Endothelial cell of umbilical vein (primary cell): Measurements from ENCODE around the gene LARGE1. TPM values are rescaled to one million over a fixed set of nuclear protein-coding genes. Genes with fewer than 3 reads are reported as not detected.

Source experiments
- BruUV-seq: library from RNA; stranded (reverse); fragments of 400-500 nt; replicated peaks from 2 replicates; lab custom pipeline; 2021; lab: Mats Ljungman, UMichigan
- CTCF ChIA-PET: fragments of 300-600, 350-600 bp; sonication (Branson Sonifier 250); formaldehyde crosslinking; loops from one replicate; lab custom pipeline; 2021; ENCODE audit warnings: antibody characterized with exemption, inconsistent platforms; lab: Charles Lee
- POLR2A ChIA-PET: fragments of 300-600, 350-600 bp; sonication (Branson Sonifier 250); formaldehyde crosslinking; loops from one replicate; lab custom pipeline; 2021; ENCODE audit warnings: antibody characterized with exemption, inconsistent platforms; lab: Charles Lee
- DNase-seq: peaks from one replicate; pipeline ENCODE4 v3.0.0-alpha.2; 2011; ENCODE audit warnings: low read depth, low spot score
- FAIRE-seq: peaks from 2 replicates; lab custom pipeline; 2011; peaks lifted over from hg19 to GRCh38; lab: Jason Lieb, UNC
- H2AFZ ChIP-seq: 2 replicates; pipeline ENCODE4 v1.6.0; 2012; ENCODE audit warnings: low read depth, low read length, control low read depth, inconsistent platforms
- H3K27ac ChIP-seq: 2 replicates; pipeline ENCODE4 v1.5.1; 2011; ENCODE audit warnings: low read depth, mild to moderate bottlenecking, control low read depth, low read length, moderate library complexity; ENCODE audit not compliant: insufficient read depth
- H3K27me3 ChIP-seq, 2 experiments: 2 replicates each; pipeline versions ENCODE4 v1.6.0 to v1.6.1; 2011; ENCODE audit warnings: low read length in 2 of 2, mixed read lengths in 1 of 2; ENCODE audit not compliant: control insufficient read depth in 2 of 2, insufficient read depth in 2 of 2
- H3K36me3 ChIP-seq, 2 experiments: 2 replicates in 1 of 2; 3 replicates in 1 of 2; pipeline ENCODE4 v1.5.1; 2011; ENCODE audit warnings: low read length in 2 of 2, mild to moderate bottlenecking in 1 of 2, moderate library complexity in 1 of 2; ENCODE audit not compliant: control insufficient read depth in 2 of 2, insufficient read depth in 2 of 2; ENCODE audit errors: extremely low read depth in 1 of 2
- H3K4me1 ChIP-seq: 3 replicates; pipeline ENCODE4 v1.5.1; 2011; ENCODE audit warnings: mild to moderate bottlenecking, low read length; ENCODE audit not compliant: control insufficient read depth, insufficient read depth; ENCODE audit errors: extremely low read depth
- H3K4me2 ChIP-seq: 2 replicates; pipeline ENCODE4 v1.6.1; 2011; ENCODE audit warnings: low read length, control low read depth, mixed read lengths; ENCODE audit not compliant: insufficient read depth
- H3K4me3 ChIP-seq, 3 experiments: fragments of 200-600 bp in 1 of 3; sonication (generic), shearing (Covaris generic) in 1 of 3; replicated peaks in 1 of 3; 2 replicates each; pipeline ENCODE4 v1.5.1; 2011 to 2016; ENCODE audit warnings: control low read depth in 3 of 3, low read length in 3 of 3, mild to moderate bottlenecking in 2 of 3, inconsistent platforms in 1 of 3, low read depth in 1 of 3, moderate library complexity in 1 of 3; ENCODE audit not compliant: insufficient read depth in 1 of 3
- H3K79me2 ChIP-seq: 2 replicates; pipeline ENCODE4 v1.6.0; 2012; ENCODE audit warnings: low read length, inconsistent platforms; ENCODE audit not compliant: control insufficient read depth, insufficient read depth
- H3K9ac ChIP-seq: replicated peaks from 2 replicates; pipeline ENCODE3; 2011; ENCODE audit warnings: low read length, control low read depth; ENCODE audit not compliant: insufficient read depth; ENCODE audit errors: extremely low read depth
- H3K9me1 ChIP-seq: replicated peaks from 3 replicates; pipeline ENCODE4 v1.6.0; 2011; ENCODE audit warnings: mild to moderate bottlenecking, low read length; ENCODE audit not compliant: control insufficient read depth, insufficient read depth; ENCODE audit errors: extremely low read depth
- H3K9me3 ChIP-seq: replicated peaks from 2 replicates; pipeline ENCODE4 v1.5.1; 2012; ENCODE audit warnings: low read length, inconsistent platforms; ENCODE audit not compliant: control insufficient read depth, insufficient read depth
- H4K20me1 ChIP-seq: replicated peaks from 2 replicates; pipeline ENCODE3; 2011; ENCODE audit warnings: mild to moderate bottlenecking, low read length; ENCODE audit not compliant: control insufficient read depth, insufficient read depth; ENCODE audit errors: extremely low read depth
- FOS ChIP-seq: IDR thresholded peaks from 2 replicates; pipeline ENCODE4 v1.6.1; 2011; ENCODE audit warnings: mild to moderate bottlenecking, low read length, moderate library complexity, borderline replicate concordance; ENCODE audit not compliant: insufficient read depth
- GATA2 ChIP-seq: IDR thresholded peaks from 2 replicates; pipeline ENCODE4 v1.7.0; 2011; ENCODE audit warnings: low read depth, mild to moderate bottlenecking, moderate library complexity, mixed read lengths, low read length; ENCODE audit not compliant: insufficient read length, insufficient read depth
- JUN ChIP-seq: IDR thresholded peaks from 2 replicates; pipeline ENCODE4 v1.6.1; 2011; ENCODE audit warnings: borderline replicate concordance, low read depth; ENCODE audit not compliant: insufficient read length, insufficient read depth
- POLR2A ChIP-seq: IDR thresholded peaks from 2 replicates; pipeline ENCODE4 v1.6.1; 2012; ENCODE audit warnings: low read depth, mild to moderate bottlenecking, control low read depth, low read length
- dilution Hi-C: fragments of 300-500 bp; cut with MboI; formaldehyde crosslinking; loops from one replicate; pipeline ENCODE4 v1.15.0; 2019; ENCODE audit warnings: low sequenced_read_pairs; ENCODE audit not compliant: extremely low pct_ligation_motif_present
- intact Hi-C: fragments of 100-400 bp; cut with micrococcal nuclease; formaldehyde crosslinking; loops from one replicate; pipeline ENCODE4 v1.10.0; 2022
- polyA plus RNA-seq, 4 experiments: library from polyadenylated mRNA; depleted of rRNA in 3 of 4; stranded (reverse) in 3 of 4; unstranded in 1 of 4; fragments of >200 nt; gene quantifications; 2 replicates each; pipeline versions ENCODE4 v1.2.1 to v1.2.3, GENCODE V29; 2011 to 2012; ENCODE audit warnings: missing spikeins in 1 of 4
- total RNA-seq: library from RNA; stranded (reverse); gene quantifications from 2 replicates; pipeline ENCODE4 v1.2.3, GENCODE V29; 2021
- TF ChIP-seq, protein P1 (sequence below), 2 donors: IDR thresholded peaks; 1 replicate in 1 of 2; 2 replicates in 1 of 2; pipeline ENCODE4 v1.5.1; 2011; ENCODE audit warnings: low read length in 2 of 2, mild to moderate bottlenecking in 2 of 2, moderate library complexity in 2 of 2, control low read depth in 1 of 2, inconsistent platforms in 1 of 2, low read depth in 1 of 2; ENCODE audit not compliant: insufficient read depth in 1 of 2; ENCODE audit errors: extremely low read depth in 1 of 2
- TF ChIP-seq, protein P2 (sequence below): IDR thresholded peaks from 2 replicates; pipeline ENCODE4 v1.6.1; 2011; ENCODE audit not compliant: insufficient read depth, insufficient read length

LARGE1 gene
- total and polyA plus RNA-seq, 2 donors (not counting 3 experiments of a cell fraction or from before 2014, with no cell fraction given), result 0.95 to 4.4 TPM

DNA sequence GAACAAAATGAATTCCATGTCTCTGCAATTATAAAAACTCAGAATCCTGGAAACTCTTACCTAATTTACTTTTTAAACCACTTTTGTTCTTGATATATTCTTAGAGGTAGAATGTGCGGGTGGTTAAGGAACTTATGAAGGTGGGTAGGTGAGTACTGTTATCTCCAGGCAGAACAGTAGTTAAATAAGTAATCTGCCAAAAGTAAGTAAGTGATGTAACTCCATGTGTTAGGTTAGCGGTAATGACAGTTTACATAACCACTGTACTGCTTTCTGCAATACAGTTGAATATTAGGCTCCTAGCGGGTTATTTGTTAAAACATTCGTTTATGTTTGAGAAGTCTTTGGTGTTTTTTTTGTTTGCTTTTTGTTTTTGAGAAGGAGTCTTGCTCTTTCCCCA lies 7.1 kb downstream of the LARGE1 start:
- H2AFZ ChIP-seq, result no peak overlapping the region
- CTCF ChIA-PET, result no interaction called here
- H4K20me1 ChIP-seq, result no peaks in the 10 kb centered on the region
- no peaks in the 10 kb centered on the region for H3K9me1 ChIP-seq
- no peaks in the 10 kb centered on the region for H3K27me3 ChIP-seq
- dilution Hi-C loops (no loop called here), intact Hi-C loops (no loop called here)
- no peak for FAIRE-seq
- no peaks in the 10 kb centered on the region for H3K9me3 ChIP-seq
- H3K27ac ChIP-seq, result no peak overlapping the region
- H3K79me2 ChIP-seq, result no peaks in the 10 kb centered on the region
- TF ChIP-seq GATA2 (no peak), JUN (no peak), POLR2A (no peak), FOS (no peak)
- TF ChIP-seq, protein P1, sequence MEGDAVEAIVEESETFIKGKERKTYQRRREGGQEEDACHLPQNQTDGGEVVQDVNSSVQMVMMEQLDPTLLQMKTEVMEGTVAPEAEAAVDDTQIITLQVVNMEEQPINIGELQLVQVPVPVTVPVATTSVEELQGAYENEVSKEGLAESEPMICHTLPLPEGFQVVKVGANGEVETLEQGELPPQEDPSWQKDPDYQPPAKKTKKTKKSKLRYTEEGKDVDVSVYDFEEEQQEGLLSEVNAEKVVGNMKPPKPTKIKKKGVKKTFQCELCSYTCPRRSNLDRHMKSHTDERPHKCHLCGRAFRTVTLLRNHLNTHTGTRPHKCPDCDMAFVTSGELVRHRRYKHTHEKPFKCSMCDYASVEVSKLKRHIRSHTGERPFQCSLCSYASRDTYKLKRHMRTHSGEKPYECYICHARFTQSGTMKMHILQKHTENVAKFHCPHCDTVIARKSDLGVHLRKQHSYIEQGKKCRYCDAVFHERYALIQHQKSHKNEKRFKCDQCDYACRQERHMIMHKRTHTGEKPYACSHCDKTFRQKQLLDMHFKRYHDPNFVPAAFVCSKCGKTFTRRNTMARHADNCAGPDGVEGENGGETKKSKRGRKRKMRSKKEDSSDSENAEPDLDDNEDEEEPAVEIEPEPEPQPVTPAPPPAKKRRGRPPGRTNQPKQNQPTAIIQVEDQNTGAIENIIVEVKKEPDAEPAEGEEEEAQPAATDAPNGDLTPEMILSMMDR (IDR thresholded peaks at IDR 0.05; ENCODE audit: extremely low read depth in 1 of 2, insufficient read depth in 1 of 2, low read depth in 1 of 2, low read length in 2 of 2), result no peak
- no peaks in the 10 kb centered on the region for H3K36me3 ChIP-seq
- no peak overlapping the region for H3K9ac ChIP-seq
- H3K4me1 ChIP-seq, result no peaks in the 10 kb centered on the region
- no peak overlapping the region for H3K4me2 ChIP-seq
- POLR2A ChIA-PET, result no interaction called here
- no peak for DNase-seq
- BruUV-seq, result no TSS peak
- no peak overlapping the region for H3K4me3 ChIP-seq

- Histone ChIP-seq H3K4me3 (no peak overlapping the region), H2AFZ (no peak overlapping the region), H3K9ac (no peak overlapping the region), H3K4me1 (no peaks in the 10 kb centered on the region), H3K9me3 (no peaks in the 10 kb centered on the region), H3K9me1 (no peaks in the 10 kb centered on the region), H3K27ac (no peak overlapping the region), H3K27me3 (no peaks in the 10 kb centered on the region), H3K4me2 (no peak overlapping the region), H4K20me1 (no peaks in the 10 kb centered on the region), H3K79me2 (no peaks in the 10 kb centered on the region), H3K36me3 (no peaks in the 10 kb centered on the region)
- POLR2A ChIA-PET, result no interaction called here
- no peak for DNase-seq
- no TSS peak for BruUV-seq
- no peak for FAIRE-seq
- TF ChIP-seq, protein P2, sequence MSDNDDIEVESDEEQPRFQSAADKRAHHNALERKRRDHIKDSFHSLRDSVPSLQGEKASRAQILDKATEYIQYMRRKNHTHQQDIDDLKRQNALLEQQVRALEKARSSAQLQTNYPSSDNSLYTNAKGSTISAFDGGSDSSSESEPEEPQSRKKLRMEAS, result no peak
- TF ChIP-seq, protein P1 (IDR thresholded peaks at IDR 0.05; ENCODE audit: extremely low read depth in 1 of 2, insufficient read depth in 1 of 2, low read depth in 1 of 2, low read length in 2 of 2), result no peak
- no peak for TF ChIP-seq POLR2A
- intact Hi-C loops (no loop called here), dilution Hi-C loops (no loop called here)
- CTCF ChIA-PET, result no interaction called here
Measured at GRCh38 chr22:33909911-33910310, 10.4 kb downstream of the LARGE1 start.
